Tongue (tissue), 2 donors: ENCODE results near the gene MFAP1. TPM values are rescaled to one million over a fixed set of nuclear protein-coding genes. Genes with fewer than 3 reads are reported as not detected.
"Not testable (repeated sequence)": the region's sequence is repeated elsewhere in the genome, so short reads cannot be mapped to it uniquely, and the experiment has no call there.

Source experiments
- DNase-seq: peaks from one replicate; pipeline ENCODE4 v3.0.0-alpha.2; 2015
- total RNA-seq: library from RNA; depleted of rRNA; stranded (reverse); fragments of >200 nt; gene quantifications from one replicate; pipeline ENCODE4 v1.2.3, GENCODE V29; 2014

Gene MFAP1
- total RNA-seq, 1 donor from 2014 or later = 24.3 TPM

DNA sequence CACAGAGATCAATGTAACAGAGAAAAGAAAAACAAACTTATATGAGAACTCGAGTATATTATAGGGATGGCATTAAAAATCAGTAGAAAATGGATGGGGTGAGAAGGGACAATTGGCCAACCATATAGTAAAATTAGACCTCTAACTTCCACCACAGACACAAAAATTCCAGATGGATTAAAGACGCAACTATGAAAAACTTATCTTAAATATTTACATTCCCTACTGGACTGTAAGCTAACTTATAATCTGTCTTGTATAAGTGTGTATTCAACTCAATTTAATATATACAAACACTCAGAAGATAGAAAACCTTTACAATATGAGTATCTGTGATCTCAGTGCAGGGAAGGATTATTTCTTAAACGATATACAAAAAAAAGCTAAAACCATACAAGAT, 3.0 kb downstream of the MFAP1 start:
- no peak for DNase-seq

DNA sequence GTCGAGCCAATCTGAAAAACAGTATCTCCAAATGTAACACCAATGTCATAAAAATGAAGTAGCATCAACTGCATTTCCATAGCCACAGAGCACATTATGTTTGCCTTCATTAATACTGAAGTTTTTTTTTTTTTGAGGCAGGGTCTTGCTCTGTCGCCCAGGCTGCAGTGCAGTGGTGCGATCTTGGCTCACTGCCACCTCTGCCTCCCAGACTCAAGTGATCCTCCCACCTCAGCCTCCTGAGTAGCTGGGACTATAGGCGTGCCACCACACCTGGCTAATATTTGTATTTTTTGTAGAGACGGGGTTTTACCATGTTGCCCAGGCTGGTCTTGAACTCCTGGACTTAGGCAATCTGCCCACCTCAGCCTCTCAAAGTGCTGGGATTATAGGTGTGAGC, 9.4 kb downstream of the MFAP1 start:
- not testable (repeated sequence) for DNase-seq

DNA sequence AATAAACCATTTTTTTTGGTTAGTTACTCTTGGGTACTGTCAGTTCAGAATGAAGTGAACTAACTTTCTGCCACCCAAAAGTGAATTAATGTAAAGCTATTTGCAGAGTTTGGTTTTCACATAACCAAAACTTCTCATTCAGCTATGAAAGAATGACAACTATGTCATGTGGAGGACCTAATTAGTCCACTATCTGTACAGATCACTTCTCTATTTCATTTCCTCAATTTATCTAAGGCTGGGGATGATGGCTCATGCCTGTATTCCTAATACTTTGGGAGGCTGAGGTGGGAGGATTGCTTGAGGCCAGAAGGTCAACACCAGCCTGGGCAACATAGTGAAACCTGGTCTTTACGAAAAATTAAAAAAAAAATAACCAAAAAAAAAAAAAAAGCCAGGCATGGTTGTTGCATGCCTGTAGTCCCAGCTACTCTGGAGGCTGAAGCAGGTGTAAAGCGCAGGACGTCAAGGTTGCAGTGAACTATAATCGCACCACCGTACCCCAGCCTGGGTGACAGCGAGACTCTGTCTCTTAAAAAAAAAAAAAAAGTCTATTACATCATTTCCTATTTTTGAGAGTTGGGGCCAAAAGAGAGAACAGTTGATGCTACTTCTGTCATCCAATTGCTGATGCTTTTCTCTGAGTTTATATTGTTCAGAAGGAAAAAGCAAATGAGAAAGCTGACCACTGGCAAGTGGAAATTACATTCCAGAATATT, 15.4 kb downstream of the MFAP1 start:
- no peak for DNase-seq

DNA sequence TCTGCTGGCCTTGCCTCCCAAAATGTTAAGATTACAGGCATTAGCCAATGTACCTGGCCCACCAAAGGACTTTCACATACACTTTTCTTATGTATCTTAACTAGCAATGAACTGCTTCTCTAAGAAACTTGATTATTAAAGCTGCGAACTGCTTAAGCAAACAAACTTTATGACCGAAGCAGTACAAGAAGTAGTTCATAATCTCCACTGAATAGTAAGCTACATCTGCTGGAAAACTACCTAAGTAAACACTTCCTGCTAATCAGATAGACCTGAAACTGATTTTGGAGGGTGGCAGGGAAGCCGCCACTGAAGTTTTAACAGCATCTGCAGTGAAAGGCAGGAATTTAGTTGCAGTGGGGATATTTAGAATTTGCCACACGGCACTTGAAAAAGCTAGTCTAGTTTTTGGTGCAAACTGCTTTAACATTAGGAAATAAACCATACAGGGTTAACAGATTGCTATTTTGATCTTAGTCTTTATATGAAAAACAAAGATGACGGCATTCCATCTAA, 16.0 kb downstream of the MFAP1 start:
- DNase-seq = no peak

DNA sequence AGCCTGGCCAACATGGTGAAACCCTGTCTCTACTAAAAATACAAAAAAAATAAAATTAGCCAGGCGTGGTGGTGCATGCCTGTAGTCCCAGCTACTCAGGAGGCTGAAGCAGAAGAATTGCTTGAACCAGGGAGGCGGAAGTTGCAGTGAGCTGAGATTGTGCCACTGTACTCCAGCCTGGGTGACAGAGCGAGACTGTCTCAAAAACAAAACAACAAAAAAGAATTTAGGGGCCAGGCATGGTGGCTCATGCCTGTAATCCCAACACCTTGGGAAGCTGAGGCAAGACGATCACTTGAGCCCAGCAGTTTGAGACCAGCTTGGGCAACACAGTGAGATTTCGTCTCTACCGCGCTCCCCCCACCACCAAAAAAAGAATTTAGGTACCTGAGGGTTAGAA, 21.8 kb downstream of the MFAP1 start:
- DNase-seq = not testable (repeated sequence)

DNA sequence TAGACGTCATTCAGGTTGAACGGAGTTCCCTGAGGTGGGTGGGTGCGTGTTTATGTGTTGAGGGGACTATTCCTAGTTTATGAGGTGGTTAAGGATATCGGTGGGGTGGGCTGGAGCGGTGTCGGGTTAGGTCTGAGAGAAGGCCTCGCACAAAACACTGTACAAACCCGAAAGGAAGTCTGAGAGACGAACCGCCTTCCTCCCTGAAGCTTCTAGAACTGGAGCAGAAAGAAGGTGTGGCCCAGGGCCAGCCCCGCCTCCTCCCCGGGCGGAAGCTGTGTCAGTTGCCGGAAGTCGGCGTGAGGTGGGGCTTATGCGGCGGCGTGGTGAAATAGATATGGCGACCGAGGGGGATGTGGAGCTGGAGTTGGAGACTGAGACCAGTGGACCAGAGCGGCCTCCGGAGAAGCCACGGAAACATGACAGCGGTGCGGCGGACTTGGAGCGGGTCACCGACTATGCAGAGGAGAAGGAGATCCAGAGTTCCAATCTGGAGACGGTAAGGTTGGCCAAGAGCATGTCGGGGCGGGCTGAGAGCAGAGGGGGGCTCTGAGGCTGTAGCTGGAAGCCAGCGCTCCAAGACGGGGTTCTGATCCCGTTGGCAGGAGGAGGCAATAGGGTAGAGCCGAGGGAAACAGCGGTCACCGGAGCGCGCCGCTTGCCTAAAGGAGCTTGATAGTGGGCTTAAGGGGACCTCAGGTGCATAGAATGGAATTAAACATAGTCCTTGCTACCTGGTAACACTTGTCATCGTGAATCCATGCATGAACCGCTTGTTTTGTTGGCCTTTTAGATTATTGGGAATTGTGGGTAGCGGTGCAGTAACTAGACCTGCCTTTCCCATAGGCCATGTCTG, 24.0 kb downstream of the MFAP1 start, which contains the start of gene HYPK:
HYPK (plus strand) TSS at position 314 of the 856 bp plus-strand sequence; CDS start at position 338, 24 bp downstream.
- peak; percentile 96 for DNase-seq

DNA sequence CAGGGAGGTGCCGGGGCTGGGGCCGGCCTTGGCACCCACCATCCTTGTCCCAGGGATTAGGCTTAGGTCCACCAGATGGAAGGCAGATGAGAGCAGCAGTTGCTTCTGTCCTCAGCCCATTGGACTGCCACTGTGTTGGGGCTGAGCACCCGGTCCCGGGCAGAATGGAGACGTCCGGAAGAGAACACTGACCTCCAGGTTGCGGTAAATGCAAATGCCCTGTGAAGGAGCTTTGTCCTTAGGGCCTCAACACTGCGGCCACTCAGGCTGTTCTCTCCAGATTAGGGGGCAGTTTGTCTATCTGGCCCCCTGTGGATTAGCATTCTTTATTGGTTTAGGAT, 24.6 kb downstream of the MFAP1 start, which contains the start of gene SERINC4:
SERINC4 (minus strand) TSS at position 276 of the 341 bp plus-strand sequence; CDS start at position 42, 234 bp downstream.
- DNase-seq = no peak

DNA sequence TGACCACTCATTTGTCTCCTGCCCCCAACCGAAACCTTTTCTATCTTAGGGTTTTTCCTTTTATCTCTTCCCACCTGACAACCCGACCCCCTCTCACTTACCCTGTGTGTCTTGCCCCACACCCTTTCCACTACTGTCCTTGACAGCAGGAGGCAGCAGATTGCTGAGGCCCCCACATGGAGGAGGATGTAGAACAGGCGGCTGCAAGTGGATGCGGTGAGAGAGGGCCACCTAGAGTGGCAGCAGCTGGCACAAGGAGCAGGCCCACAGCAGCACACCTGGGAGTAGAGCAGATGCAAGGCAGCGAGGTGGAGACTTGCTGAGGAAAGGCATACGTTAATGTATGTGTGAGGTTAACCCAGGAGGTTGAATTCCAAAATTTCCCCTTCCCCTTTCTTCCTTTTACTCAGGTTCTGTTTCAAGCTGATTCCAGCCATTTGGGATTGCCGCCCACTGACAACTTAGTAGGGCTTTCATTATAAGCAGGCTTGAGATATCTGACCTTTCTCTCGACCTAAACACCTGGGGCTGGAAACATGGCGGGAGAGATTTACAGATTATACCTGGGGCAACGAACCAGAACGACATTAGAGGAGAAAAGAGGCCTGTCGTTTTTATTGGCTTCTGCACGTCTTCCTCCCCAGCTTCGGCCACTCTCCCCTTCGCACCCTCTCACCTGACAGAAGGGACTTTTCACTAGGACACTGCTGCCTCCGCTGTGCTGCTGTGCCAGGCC, 25.1 kb downstream of the MFAP1 start:
- no peak for DNase-seq

DNA sequence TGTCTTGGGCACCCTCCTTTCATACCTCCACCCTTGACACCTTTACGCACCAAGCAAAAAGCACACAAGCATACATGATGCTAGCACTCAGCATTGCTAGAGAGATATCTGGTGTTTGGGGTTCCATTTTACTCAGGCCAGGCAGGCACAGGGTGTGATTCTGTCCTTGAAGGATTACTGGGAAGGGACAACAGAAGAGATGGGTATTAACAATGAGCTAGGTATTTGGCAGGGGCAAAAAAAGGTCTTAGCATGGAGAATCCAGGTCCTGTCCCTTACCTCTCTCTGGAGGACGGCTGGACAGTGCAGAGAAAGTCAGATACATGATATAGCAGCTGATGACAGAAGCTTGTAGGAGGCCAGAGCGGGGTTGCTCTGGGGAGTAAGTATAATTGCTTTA, 27.9 kb downstream of the MFAP1 start:
- no peak for DNase-seq

DNA sequence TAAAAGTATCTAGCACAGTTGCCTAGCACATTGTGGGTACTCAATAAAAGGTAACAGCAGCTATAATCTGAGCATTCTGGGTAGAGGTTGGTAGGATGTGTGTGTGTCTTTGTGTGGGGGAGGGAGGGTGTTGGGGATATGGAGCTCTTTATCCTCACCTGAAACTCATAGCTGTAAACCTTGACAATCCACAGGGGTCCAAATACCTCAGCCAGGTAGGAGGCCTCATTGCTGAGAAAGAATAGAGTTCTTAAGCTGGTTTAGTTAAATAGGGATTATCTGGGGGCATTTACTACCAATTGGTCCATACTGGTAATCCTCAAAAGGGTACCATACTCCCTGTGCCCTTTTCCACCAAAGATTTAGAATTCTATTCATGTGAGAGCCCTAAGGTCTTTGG, 28.5 kb downstream of the MFAP1 start:
- DNase-seq = no peak

DNA sequence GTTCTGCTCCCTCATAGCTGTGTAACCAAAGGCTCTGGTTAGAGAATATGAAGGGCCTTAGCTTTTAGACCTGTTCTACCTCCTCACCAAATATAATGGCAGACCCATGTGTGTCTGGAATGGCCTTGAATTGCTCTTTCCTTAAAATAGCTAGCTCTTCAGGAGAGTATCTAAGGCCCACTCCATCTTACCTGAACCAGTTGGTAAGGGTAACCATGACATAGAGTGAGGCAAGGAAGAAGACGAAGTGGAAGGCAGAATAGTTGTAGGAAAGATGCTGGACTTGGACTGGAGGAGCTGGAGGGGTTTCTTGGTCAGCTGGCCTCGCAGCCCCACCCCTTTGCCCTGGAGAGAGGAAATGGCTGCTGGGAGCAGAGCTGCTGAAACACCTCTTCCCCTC, 29.3 kb downstream of the MFAP1 start:
- no peak for DNase-seq

DNA sequence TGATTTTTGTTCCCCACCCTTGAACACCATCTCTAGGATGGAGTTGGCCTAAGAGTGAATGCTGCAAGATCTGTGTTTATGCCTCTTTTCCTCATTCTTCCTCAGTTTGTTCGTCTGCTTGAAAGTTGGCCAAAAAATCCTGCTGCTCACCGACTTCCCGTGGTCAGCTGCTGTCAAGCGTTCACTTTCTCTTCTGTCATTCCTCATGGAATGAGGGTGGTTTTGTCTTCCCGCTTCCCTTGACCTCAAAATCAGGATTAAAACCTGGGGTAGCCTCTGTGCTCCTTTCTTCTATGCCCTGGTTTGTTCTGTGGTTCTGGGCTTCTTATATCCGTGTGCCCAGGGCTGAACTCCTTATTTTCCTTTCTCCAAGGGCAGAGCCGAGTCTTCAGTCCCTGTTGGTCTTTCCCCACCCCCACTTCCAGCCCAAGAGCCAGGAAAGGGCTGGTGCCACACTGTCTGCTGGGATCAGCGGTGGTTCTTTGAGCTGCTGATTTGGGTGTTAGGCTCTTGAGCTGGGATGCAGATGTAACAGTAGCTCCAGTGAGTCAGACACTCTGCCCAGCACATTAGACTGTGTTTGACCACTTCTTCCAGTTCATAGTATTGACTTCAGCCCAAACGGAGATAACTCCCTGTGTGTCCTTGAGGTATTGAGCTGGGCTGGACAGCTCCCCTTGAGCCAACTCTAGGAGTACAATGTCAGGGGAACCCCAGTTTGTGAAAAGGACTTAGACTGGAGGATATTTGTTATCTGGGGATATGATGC, 30.0 kb downstream of the MFAP1 start:
- no peak for DNase-seq

DNA sequence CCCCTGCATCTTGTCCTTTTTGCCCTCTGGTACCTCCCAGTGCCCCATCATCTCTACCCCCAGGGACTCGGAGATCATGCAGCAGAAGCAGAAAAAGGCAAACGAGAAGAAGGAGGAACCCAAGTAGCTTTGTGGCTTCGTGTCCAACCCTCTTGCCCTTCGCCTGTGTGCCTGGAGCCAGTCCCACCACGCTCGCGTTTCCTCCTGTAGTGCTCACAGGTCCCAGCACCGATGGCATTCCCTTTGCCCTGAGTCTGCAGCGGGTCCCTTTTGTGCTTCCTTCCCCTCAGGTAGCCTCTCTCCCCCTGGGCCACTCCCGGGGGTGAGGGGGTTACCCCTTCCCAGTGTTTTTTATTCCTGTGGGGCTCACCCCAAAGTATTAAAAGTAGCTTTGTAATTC, 30.8 kb downstream of the MFAP1 start:
- DNase-seq = no peak

DNA sequence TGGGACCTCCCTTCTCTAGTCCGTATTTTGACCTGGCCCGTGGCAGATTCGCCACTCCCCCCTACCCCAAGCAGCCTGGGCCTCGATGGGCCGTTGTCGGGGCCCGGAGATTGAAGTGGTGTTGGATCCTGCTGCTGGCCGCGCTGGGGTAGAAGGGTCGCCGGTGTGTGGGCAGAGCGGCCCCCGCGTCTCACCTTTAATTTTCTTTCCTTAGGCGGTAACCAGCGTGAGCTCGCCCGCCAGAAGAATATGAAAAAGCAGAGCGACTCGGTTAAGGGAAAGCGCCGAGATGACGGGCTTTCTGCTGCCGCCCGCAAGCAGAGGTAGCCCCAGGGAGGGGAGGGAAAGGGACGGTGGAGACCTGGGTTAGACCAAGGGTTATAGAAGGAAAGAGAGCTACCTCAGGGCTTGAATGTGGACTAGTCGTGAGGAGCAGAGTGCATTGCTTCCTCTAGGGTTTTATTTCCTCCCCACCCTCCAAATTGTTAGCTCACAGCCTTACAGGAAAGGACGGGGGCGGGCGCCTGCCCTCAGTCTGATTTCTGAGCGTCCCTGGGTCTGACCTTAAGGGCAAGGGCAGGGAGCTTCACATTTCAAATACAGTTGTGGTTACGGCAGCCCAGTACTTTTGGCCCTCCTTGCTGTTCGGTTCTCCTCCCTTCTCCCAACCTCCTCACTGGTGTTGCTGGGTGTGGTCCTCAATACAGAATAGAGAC, 31.6 kb downstream of the MFAP1 start:
- DNase-seq = peak; percentile 28

DNA sequence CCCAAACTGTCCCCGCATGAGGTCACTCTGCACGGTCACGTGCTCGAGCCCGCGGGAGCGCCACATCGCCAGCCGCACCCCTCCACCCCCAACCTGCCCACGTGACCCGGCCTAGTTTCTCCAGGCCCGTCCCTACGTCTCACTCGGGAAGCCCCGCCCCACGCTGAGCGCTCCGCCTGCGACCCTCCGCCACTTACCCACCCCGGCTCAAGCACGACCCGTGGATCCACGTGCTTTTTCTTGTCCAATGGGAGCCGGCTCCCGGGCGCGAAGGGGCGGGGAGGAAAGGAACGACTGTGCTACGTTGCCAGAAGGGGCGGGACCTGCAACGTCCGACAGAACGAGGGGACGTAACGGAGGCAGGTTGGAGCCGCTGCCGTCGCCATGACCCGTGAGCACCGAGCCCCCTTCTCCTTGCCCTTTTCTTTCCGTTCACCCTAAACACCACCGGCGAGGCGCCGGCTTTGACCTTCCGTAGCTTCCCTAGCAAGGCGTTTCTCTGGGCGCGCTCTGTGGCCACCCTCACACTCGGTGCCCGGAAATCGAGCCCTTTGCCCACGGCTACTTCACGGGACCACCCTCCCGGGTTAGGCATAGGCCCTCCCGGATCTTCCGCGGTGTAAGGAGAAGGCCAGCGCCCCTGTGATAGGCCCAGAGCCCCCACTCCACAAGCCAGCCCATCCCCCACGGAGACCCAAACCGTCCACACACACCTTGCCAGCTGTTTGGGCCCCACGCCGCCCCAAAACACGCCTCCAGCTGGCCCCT, 32.3 kb downstream of the MFAP1 start, which contains the start of gene SERF2:
SERF2 (plus strand) TSS at position 328 of the 768 bp plus-strand sequence; CDS start at position 385, 57 bp downstream.
- DNase-seq = peak; percentile 100

DNA sequence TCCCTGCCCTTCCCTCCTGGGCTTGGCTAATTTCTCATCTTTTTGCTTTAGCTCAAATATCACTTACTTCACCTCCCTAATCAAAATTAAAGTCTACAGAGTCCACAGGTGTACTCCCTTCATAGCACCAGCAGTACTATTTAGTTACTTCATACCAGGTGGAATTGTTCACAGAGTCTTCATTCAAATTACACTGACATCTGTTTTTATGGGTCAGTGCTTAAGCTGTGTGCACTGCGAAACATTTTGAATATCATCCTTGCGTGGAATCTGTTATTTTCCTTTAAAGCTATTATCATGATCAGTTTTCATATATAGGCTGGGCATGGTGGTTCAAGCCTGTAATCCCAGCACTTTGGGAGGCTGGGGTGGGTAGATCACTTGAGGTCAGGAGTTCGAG, 35.1 kb downstream of the MFAP1 start:
- no peak for DNase-seq

DNA sequence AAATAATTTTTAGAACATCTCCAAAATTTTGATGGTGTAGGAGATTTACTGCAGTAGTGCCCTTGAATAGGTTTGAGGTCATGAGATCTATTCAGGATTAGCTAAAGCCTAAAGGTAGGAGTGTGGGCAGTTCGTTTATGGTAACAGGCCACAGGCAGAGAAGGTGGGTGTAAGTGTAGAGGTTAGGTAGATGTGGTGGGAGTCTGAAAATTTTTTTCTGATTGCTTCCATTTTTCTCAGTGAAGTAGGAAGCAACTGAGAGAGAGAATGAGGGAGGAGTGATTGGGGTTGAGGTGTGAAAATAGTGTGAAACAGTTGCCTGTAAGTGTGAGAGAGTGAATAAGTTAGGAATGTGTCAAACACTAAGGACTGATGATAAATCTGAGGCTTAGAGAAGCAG, 45.5 kb downstream of the MFAP1 start:
- no peak for DNase-seq

DNA sequence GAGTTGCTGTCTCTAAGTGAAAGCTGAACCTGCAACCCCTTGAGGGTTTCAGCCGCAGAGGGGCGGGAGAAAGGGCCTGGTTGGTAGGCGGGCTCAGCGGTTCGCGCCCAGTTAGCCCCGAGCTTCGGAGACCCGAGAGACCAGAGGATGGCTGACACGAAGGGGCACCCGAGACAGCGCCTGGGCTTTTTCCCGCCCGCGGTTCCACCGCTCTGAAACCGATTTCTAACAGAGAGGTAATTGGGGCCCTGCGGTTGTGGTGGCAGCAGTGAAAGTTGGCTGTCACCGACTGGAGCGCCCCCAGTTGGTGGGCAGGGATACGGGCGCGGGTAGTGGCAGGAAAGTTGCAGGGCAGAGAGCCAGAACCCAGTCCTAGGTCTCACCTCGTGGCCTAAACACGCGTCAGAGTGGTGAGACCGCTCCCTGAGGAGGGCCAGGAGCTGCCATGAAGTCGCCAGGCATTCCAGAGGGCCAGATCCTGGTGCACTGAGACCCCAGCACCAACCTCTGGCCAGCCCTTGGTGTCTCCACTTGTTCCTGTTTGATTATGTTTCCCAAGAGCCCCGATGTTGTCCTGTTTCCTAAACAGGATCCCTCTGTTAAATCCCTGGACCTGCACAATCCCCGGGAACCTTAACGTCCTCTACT, 47.1 kb downstream of the MFAP1 start:
- peak; percentile 74 for DNase-seq

DNA sequence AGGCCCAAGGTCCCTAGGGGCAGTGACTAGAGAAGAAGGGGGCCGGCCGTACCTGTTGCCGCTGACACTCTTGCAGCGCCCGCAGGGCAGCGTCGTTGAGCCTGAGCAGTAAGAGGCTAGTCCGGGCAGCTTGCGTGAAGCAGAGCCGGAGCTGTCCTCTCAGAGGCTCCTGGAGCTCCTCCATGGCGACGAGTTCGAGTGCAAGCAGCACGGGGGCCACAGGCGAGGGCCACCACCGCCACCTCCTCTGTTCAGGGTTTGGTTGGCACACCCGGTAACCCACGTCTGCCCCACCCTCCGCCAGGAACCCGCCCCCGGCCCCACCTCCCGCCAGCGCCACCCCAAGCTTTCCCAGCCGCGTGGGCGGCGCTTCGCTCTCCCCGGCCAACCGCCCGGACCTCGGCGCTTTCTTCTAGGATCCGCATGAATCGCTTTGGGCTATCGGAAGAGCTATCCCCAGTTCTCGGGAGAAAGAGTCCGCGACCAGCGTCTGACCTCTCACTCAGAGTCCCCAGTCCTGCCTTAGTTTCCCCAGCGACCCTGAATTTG, 47.7 kb downstream of the MFAP1 start, which contains the start of gene ELL3:
ELL3 (minus strand) TSS at position 249 of the 549 bp plus-strand sequence; CDS start at position 184, 65 bp downstream.
- peak; percentile 80 for DNase-seq
